CD4-positive, alpha-beta T cell treated with Interleukin-4 for 1 hour (primary cell): ENCODE measurements around the gene FLT4.
"Not testable (repeated sequence)": the region's sequence is repeated elsewhere in the genome, so short reads cannot be mapped to it uniquely, and the experiment has no call there.

Experiments
- DNase-seq, 2 donors: peaks; one replicate each; pipeline ENCODE4 v3.0.0-alpha.2; 2020 to 2022

FLT4 gene

GRCh38 chr5:180669661-180670060 lies 20.3 kb upstream of the FLT4 start:
- DNase-seq = no peak

GRCh38 chr5:180668835-180669596 lies 19.6 kb upstream of the FLT4 start:
- DNase-seq = no peak

GRCh38 chr5:180666812-180667211 lies 17.4 kb upstream of the FLT4 start:
- DNase-seq = no peak

DNA sequence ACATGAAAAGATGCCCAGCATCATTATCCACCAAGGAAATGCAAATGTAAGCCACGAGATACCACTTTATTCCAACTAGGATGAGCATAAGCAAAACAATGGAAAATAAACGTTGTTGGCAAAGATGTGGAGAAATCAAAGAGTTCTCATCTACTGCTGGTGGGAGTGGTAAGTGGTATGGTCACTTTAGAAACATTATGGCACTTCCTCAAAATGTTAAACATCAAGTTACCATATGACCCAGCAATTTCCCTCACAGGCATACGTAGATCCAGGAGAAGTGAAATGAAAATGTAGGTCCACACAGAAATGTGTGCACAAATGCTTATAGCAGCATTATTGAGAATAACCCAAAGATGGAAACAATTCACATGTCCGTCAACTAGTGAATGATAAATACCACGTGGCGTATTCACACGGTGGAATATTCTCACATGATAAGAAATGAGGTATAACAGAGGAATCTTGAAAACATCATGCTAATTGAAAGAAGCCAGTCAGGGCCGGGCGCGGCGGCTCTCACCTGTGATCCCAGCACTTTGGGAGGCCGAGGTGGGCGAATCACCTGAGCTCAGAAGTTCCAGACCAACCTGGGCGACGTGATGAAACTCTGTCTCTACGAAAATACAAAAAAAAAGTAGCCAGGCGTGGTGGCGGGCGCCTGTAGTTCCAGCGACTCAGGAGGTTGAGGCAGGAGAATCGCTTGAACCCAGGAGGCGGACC lies 16.4 kb upstream of the FLT4 start:
- no peak for DNase-seq

DNA sequence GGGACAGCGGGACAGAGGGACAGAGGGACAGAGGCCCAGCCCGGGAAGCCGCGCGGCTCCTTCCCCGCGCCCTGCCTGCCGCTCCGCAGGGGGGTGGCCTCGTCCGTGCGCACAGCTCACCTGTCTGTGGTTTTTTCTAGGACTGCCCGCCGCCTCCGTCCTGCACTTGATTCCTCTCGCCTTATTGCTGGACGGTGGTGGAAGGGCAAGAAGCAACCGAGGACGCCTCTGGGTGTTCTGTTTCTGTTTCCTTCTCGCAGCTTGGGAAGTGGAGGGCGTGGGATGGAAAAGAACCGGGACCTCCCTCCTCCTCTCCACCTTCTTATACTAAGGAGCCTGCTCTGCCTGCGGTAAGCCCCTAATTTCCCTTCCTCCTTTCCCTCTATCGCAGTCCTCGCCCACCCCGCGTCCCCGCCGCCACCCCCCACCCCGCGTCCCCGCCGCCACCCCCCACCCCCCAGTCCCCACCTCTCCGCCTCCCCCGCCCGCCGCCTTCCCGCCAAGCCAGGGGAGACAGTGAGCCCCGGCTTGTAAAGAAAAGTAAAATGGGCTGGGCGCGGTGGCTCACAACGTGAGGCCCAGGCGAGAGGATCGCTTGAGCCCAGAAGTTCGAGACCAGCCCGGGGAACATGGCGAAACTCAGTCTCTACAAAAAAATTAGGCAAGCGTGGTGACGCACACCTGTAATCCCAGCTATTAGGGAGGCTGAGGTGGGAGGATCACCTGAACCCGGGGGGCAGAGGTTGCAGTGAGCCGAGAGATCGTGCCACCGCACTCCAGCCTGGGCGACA lies 9.6 kb upstream of the FLT4 start:
- no peak for DNase-seq

DNA sequence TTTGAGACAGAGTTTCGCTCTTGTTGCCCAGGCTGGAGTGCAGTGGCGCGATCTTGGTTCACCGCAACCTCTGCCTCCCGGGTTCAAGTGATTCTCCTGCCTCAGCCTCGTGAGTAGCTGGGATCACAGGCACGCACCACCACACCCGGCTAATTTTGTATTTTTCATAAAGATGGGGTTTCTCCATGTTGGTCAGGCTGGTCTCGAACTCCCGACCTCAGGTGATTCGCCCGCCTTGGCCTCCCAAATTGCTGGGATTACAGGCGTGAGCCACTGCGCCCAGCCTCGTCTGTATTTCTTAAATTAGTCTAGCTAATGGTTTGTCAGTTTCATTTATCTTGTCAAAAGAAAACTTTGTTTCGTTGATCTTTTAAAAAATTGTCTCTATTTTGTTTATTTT lies 5.8 kb upstream of the FLT4 start:
- not testable (repeated sequence) for DNase-seq

DNA sequence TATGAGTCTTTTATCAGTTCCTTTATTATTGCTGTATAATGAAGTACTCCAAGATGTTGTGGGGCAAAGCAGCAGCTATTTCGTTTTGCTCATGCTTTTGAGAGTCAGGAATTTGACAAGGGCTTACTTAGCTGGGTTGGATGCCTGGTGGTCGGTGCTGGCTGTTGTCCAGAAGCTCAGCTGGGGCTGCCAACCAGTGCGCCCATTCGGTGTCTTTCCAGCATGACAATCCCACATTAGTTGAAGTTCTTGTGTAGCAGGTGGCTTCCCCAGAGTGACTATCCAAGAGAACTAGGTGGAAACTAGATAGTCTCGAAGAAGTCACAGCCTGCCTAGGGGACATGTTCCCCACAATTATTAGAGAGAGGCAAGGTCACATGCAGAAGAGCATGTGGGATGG lies 3.4 kb upstream of the FLT4 start:
- DNase-seq = no peak

- DNase-seq = no peak
Measured at GRCh38 chr5:180652346-180652745, 2.9 kb upstream of the FLT4 start.

- DNase-seq = no peak
Measured at GRCh38 chr5:180648658-180649296, 623 bp downstream of the FLT4 start.

GRCh38 chr5:180647941-180648500 lies 1.4 kb downstream of the FLT4 start:
- DNase-seq = no peak

- DNase-seq = no peak
Measured at GRCh38 chr5:180647465-180647864, 1.9 kb downstream of the FLT4 start.

- no peak for DNase-seq
Measured at GRCh38 chr5:180646963-180647305, 2.5 kb downstream of the FLT4 start.

DNA sequence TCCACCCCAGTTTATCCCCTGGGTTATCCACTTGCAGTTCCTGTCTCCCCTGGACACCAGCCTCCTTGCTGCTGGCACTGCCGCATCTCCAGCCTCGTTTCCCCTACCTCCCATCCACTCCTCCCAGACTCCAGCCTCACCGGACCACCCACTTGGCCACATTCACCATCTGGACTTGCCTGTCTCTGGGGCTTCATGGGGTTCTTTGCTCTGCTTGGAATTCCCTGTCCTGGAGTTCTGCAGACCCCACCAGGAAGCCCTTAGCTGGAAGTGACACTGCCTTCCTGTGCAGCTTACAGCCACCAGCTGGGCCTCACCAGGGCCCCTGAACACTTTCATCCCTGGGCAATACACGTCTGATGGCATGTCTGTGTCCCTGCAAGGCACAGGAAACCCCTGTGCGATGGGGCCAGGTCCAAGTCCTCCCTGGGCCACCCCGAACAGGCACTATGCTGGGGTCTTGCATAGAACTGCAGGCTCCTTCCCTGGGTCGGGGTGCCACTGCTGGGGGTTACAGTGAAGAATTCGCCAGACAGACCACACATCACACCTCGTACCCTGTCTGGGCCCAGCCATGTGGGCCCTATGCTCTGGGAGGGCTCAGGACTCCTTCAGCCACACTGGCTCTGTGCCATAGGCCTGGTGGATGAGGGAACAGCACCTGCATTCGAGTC lies 3.0 kb downstream of the FLT4 start:
- no peak for DNase-seq

DNA sequence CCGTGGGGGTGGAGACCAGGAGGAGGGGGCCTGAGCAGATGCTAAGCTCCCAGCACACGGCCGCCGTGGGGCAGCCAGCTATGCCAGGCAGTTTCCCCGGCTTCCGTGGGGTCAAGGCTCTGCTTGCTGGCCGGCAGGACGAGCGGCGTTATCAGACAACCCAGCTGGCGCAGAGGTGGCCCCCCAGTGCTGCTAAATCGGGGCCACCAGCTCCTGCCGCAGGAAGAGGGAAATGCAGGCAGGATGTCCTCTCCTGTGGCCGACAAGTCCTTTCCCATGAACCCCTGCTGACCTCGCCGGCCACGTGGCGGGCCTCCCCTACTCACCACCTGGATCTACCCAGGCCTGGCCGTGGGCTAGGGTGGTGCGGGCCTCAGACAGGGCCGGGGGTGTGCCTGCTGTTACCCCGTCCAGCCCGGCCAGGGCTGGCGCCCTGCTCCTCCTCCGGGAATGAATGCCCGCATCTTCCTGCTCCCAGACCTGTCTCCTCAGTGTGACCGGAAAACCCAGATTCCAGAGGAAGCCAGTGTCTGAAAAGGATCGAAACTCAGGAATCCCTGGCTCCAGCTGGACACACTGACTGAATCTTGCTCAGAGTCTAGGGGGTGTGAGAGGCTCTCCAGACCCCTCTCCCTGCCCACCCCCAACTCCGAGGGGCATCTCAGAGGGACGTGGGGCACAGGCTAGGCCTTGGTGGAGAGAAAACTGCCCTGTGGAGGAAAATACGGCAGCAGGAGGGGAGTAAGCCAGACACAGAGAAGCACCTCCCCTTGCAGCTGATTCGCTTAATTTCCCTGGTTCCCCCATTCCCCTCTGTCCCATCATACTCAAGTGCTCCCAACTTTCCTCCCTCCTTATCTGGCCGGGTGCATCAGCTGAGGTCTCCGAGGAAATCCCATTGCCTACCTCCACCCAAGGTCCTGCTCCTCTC lies 3.9 kb downstream of the FLT4 start:
- no peak for DNase-seq

GRCh38 chr5:180644825-180645273 lies 4.6 kb downstream of the FLT4 start:
- no peak for DNase-seq

GRCh38 chr5:180644129-180644824 lies 5.1 kb downstream of the FLT4 start:
- DNase-seq = no peak

DNA sequence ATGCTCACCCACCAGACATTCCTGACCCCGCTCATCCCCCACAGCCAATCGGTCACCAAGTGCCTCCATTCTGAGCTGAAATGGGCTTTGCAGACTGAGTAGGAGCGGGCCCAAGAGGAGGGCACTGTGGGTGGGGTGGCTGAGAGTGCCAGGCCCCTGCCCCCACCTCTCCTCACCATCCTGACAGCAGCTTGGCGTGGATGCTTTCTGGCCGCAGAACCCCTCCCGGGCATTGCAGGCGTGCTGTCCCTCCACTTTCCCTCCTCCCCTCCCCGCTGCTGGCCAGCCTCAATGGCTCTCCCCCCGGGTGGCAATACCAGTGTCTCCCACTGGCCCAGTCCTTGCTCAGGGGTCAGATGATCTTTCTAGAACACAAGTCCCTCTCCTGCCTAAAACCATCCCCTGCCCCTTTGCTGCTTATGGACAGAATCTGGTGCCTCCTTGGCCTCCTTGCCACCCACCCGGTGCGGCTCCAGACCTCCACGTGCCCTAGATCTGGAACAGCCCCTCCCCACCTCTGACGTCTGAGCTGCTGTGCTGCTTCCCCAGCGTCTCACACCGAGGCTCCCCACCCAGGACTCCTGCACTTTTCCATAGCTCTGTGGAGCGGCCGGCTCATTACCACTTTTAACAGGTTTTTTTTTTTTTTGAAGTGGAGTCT lies 6.1 kb downstream of the FLT4 start:
- no peak for DNase-seq

DNA sequence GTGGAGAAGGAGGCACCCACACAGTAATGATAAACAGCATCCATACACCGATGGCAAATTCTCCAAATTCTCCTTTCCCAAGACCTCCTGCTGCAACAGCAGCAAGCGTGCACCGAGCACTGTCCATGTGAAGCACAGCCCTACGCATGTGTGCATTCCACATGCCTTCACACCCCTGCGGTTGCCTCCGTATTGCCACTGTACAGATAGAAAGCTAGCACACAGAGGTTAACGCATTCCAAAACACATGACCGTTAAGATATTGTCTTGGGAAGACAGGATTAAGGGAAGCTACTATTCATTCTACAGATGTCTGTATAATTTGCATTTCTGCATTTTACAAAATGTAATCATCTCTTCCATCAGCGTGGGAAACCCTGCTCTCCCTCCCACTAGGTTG lies 6.6 kb downstream of the FLT4 start:
- DNase-seq = no peak

DNA sequence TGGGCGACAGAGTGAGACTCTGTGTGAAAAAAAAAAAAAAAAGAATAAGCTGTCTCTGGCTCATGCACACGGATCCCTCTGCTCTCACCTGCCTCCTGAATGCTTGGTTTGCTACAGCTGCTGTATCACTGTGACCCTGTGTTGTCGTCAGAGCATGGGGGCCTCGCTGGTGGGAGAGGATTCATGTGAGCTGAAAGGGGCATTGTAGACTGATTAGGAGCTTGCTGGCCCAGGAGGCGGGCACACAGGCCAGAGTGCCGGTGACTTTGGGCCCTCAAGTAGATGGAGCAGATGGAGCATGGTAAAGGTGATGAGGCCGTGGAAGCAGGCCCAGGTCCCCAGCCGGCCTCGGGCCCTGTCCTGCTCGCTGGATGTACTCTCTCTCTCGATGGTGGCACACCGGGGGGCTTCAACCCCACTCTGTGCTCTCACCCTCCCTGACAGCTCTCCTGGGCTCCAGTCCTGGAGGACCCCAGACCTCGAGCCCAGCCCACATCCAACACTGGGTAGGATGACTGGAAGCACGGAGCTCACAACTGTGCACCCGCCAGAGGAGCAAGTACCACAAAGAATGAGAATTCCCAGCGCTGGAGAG lies 7.1 kb downstream of the FLT4 start:
- no peak for DNase-seq

DNA sequence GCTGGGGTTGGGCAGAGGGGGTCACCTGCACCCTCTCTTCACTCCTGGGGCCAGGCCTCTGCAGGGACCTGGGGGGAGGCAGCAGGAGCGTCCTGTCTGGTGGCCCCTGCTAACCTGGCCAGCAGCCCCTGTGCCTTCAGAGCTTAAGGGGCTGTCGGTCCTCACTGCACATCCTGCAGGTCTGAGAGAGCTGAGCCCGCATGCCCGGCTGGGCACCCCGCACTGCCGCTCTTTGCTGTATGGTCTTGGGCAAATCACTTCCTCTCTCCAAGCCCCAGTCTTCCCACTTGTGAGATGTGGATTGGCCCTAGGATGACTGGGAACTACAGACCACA lies 7.9 kb downstream of the FLT4 start:
- DNase-seq = peak in 1 of 2 donors; percentile 5
